OCI-LY7 (cell line): Measurements from ENCODE around the gene USP11.

Source experiments
- EZH2phosphoT487 ChIP-seq: fragments of 200-600 bp; sonication (generic); IDR thresholded peaks from 2 replicates; pipeline ENCODE4 v1.6.1; 2018; ENCODE audit warnings: low read depth, borderline replicate concordance, mild to moderate bottlenecking, mixed run types, antibody characterized with exemption, low read length, moderate library complexity, mixed read lengths
- TF ChIP-seq, protein P1 (sequence below): fragments of 200-600 bp; sonication (generic); conservative IDR thresholded peaks from 2 replicates; pipeline ENCODE4 v1.5.1; 2014; ENCODE audit warnings: mild to moderate bottlenecking, antibody characterized with exemption, low read length, moderate library complexity, mixed read lengths

DNA sequence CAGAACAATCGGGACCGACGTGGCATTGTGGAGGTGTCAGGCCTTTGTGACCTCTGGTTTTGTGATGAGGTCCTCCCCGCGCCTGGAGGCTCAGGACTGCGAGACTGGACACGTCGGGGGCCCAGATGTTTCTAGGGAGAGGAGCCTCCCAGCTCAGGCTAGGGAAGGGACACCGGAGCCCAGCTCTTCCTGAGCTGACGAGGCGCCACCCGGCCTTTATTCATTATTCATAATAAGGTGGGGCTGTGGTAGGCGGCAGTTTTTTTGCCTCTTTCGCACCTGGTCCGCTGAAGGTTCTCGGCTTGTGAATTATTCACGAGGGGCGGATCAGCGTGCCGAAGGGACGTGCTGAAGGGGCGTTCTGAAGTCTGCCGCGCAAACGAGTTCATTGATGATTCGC lies 41.5 kb upstream of the USP11 start:
- TF ChIP-seq, protein P1, sequence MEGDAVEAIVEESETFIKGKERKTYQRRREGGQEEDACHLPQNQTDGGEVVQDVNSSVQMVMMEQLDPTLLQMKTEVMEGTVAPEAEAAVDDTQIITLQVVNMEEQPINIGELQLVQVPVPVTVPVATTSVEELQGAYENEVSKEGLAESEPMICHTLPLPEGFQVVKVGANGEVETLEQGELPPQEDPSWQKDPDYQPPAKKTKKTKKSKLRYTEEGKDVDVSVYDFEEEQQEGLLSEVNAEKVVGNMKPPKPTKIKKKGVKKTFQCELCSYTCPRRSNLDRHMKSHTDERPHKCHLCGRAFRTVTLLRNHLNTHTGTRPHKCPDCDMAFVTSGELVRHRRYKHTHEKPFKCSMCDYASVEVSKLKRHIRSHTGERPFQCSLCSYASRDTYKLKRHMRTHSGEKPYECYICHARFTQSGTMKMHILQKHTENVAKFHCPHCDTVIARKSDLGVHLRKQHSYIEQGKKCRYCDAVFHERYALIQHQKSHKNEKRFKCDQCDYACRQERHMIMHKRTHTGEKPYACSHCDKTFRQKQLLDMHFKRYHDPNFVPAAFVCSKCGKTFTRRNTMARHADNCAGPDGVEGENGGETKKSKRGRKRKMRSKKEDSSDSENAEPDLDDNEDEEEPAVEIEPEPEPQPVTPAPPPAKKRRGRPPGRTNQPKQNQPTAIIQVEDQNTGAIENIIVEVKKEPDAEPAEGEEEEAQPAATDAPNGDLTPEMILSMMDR, result no peak
- TF ChIP-seq EZH2phosphoT487, result no peak
